HG02642 (cell line): ENCODE data around the gene MT1HL1.
"Not testable (repeated sequence)": the region's sequence is repeated elsewhere in the genome, so short reads cannot be mapped to it uniquely, and the experiment has no call there.

ENCODE experiments used
- ATAC-seq: cut with Tn5 transposase; IDR thresholded peaks from one replicate; pipeline ENCODE4 v1.9.1; 2021; ENCODE audit warnings: mild to moderate bottlenecking; ENCODE audit not compliant: unreplicated experiment, poor library complexity

Gene MT1HL1

DNA sequence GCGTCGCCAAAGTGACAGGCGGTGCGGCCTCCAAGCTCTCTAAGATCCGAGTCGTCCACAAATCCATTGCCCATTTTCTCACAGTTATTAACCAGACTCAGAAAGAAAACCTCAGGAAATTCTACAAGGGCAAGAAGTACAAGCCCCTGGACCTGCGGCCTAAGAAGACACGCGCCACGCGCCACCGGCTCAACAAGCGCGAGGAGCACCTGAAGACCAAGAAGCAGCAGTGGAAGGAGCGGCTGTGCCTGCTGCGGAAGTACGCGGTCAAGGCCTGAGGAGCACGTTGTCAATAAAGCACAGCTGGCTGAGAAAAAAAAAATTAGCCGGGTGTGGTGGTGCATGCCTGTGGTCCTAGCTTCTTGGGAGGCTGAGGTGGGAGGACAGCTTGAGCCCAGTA, 22.8 kb downstream of the MT1HL1 start:
- not testable (repeated sequence) for ATAC-seq

- ATAC-seq: no peak
Observed at GRCh38 chr1:236980673-236981072, 23.6 kb downstream of the MT1HL1 start.

- ATAC-seq: no peak
Observed at GRCh38 chr1:236979149-236979900, 24.9 kb downstream of the MT1HL1 start.

DNA sequence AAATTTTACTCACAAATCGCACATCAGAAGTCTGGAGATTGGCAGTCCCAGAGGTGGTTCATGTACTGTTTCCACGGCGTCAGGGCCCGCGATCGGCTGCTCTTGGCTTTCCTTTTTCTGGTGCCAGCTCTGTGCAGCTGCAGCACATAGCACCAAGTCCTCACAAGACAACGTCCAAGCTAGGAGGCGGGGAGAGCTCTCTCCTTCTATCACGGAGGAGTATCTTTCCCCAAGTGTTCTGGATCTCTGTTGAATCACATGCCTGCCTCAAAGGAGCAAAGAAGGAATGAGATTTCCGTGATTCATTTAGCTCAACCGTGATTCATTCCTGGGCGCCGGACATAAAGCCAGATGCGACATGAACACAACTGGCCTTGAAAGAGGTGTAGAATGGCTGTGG, 25.5 kb downstream of the MT1HL1 start:
- no peak for ATAC-seq

- ATAC-seq: no peak
Observed at GRCh38 chr1:236975461-236975860, 28.8 kb downstream of the MT1HL1 start.

GRCh38 chr1:236974025-236974424, 30.2 kb downstream of the MT1HL1 start:
- ATAC-seq: not testable (repeated sequence)

DNA sequence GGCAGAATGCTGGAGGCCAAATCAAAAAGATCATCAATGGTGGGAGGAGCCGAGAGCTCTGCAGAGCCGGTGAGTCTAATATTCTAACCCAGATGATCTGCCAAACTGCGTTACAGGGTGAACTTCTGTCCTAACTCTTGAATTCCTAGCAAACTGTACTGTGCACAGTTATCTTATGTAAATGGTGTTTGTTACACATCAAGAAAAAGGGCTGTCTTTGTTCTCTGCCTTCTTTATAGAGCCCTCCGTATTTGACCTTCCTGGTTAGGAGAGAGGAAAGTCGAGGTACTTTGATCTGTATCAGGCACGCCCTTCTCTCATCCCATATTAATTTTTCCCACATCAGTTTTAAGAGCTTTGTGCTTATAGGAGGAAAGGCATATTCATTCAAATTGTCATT, 37.6 kb downstream of the MT1HL1 start:
- ATAC-seq: no peak

- ATAC-seq: no peak
Observed at GRCh38 chr1:236963920-236964319, 40.3 kb downstream of the MT1HL1 start.

GRCh38 chr1:236959112-236959511, 45.1 kb downstream of the MT1HL1 start:
- ATAC-seq: no peak

DNA sequence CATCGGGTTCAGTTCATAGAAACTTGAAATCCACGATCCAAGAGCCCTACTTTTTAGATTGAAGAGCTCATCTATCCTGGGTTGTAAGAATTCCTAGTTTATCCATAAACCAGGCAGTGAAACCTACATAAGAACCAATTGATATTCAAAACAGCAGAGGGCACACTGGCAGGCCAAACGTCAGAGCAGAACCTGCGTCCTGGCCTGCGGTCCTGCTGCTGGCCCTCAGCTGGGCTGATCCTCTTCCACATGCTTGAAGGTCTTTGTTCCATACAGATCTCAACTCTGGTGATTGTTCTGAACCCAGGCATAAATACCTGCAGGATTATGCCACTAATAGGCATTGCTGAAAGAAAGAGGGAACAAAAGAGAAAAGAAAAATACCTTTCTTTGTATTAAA, 47.0 kb downstream of the MT1HL1 start:
- ATAC-seq: no peak
